ENCODE data around the gene TSBP1. TPM values are rescaled to one million over a fixed set of nuclear protein-coding genes. Genes with fewer than 3 reads are reported as not detected.

Gene TSBP1
- total RNA-seq, 1 experiment from 2014 or later: not detected

- H3K36me3 ChIP-seq (ENCODE audit: control insufficient read depth in 1 of 2, insufficient read depth in 2 of 2, low read length in 2 of 2): no peaks in the 10 kb centered on the region
- intact Hi-C loops (cut with micrococcal nuclease): no loop called here
- ChIA-PET CTCF (interaction anchor here (0.6 kb wide), 1 partner anchor 13 kb away, joined by 4 read pairs; no protein-coding TSS in a partner anchor), RAD21 (ENCODE audit: low non-redundant PET in 1 of 2, low total read pairs in 2 of 2, uncharacterized antibody in 2 of 2, unreplicated experiment in 2 of 2) (no interaction called here), POLR2A (no interaction called here)
- H3K9me2 ChIP-seq (ENCODE audit: insufficient read depth): no peaks in the 10 kb centered on the region
- H3K4me3 ChIP-seq (replicated peaks in 1 of 2; ENCODE audit: low read depth in 1 of 2, low read length in 2 of 2): no peak overlapping the region
- H3K79me2 ChIP-seq (ENCODE audit: insufficient read depth, low read length): no peaks in the 10 kb centered on the region
- DNase-seq (ENCODE audit: low read depth, low spot score) (no peak), ATAC-seq (no peak)
- peaks cover 8 to 29% of the 10 kb centered on the region in 2 experiments; a peak in 3 of 4 replicates for H3K4me1 ChIP-seq (ENCODE audit: control insufficient read depth in 1 of 2, insufficient read depth in 2 of 2, low read length in 2 of 2)
- H3K27me3 ChIP-seq (ENCODE audit: insufficient read depth, low read length): no peaks in the 10 kb centered on the region
- H3K27ac ChIP-seq (ENCODE audit: low read depth, low read length): no peak overlapping the region
- H3K4me2 ChIP-seq (ENCODE audit: low read length): no peak overlapping the region
- no peaks in the 10 kb centered on the region for H3K9me3 ChIP-seq (ENCODE audit: control insufficient read depth in 1 of 2, insufficient read depth in 1 of 2, low read depth in 1 of 2, low read length in 2 of 2)
- H2AFZ ChIP-seq (ENCODE audit: low read depth, low read length, poor library complexity, severe bottlenecking): peak overlapping the region; percentile 8
- no peak overlapping the region for H3K9ac ChIP-seq (ENCODE audit: low read length)
- H4K20me1 ChIP-seq (ENCODE audit: insufficient read depth): no peaks in the 10 kb centered on the region
- no peak for TF ChIP-seq ZNF274 (IDR thresholded peaks at IDR 0.05; ENCODE audit: low read depth, low read length)
- TF ChIP-seq, protein P1, sequence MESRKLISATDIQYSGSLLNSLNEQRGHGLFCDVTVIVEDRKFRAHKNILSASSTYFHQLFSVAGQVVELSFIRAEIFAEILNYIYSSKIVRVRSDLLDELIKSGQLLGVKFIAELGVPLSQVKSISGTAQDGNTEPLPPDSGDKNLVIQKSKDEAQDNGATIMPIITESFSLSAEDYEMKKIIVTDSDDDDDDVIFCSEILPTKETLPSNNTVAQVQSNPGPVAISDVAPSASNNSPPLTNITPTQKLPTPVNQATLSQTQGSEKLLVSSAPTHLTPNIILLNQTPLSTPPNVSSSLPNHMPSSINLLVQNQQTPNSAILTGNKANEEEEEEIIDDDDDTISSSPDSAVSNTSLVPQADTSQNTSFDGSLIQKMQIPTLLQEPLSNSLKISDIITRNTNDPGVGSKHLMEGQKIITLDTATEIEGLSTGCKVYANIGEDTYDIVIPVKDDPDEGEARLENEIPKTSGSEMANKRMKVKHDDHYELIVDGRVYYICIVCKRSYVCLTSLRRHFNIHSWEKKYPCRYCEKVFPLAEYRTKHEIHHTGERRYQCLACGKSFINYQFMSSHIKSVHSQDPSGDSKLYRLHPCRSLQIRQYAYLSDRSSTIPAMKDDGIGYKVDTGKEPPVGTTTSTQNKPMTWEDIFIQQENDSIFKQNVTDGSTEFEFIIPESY (IDR thresholded peaks at IDR 0.05; ENCODE audit: extremely low read depth, insufficient replicate concordance, low read length): no peak
- TF ChIP-seq SIN3A (IDR thresholded peaks at IDR 0.05; ENCODE audit: low read depth): no peak
- TF ChIP-seq EZH2phosphoT487 (IDR thresholded peaks at IDR 0.05; ENCODE audit: borderline replicate concordance): no peak
- no peak for TF ChIP-seq EZH2 (IDR thresholded peaks at IDR 0.05)
- no peak for TF ChIP-seq FOSL1 (IDR thresholded peaks at IDR 0.05; ENCODE audit: low read depth)
- TF ChIP-seq, protein P2, sequence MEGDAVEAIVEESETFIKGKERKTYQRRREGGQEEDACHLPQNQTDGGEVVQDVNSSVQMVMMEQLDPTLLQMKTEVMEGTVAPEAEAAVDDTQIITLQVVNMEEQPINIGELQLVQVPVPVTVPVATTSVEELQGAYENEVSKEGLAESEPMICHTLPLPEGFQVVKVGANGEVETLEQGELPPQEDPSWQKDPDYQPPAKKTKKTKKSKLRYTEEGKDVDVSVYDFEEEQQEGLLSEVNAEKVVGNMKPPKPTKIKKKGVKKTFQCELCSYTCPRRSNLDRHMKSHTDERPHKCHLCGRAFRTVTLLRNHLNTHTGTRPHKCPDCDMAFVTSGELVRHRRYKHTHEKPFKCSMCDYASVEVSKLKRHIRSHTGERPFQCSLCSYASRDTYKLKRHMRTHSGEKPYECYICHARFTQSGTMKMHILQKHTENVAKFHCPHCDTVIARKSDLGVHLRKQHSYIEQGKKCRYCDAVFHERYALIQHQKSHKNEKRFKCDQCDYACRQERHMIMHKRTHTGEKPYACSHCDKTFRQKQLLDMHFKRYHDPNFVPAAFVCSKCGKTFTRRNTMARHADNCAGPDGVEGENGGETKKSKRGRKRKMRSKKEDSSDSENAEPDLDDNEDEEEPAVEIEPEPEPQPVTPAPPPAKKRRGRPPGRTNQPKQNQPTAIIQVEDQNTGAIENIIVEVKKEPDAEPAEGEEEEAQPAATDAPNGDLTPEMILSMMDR (IDR thresholded peaks at IDR 0.05 in 2 of 3, conservative IDR thresholded peaks at IDR 0.05 in 1 of 3; ENCODE audit: borderline replicate concordance in 1 of 3, insufficient read depth in 1 of 3, low read depth in 2 of 3, low read length in 2 of 3): no peak
- TF ChIP-seq SRF (IDR thresholded peaks at IDR 0.05; ENCODE audit: low read depth): no peak
- TF ChIP-seq CEBPB (IDR thresholded peaks at IDR 0.05; ENCODE audit: low read depth): no peak
- TF ChIP-seq JUND (IDR thresholded peaks at IDR 0.05): no peak
- no TSS peak for BruUV-seq (replicated peaks)
These were observed 119.2 kb downstream of the TSBP1 start for GRCh38 chr6:32252331-32253009.

Data from HCT116 (cell line).